ENCODE results near the gene SAV1.

DNA sequence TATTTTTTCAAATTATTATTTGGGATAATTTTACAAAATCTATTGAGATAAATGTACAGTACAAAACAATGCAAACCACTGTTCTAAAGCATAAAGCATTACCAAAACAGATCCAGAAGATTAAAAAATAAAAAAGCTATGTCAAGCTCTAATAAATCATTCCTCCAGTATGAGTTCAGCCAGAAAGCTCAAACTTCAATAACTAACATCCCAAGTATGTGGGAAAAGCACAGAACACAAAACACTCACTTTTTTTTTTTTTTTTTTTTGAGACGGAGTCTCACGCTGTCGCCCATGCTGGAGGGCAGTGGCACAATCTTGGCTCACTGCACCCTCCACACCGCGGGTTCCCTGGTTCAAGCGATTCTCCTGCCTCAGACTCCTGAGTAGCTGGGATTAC lies 11.3 kb downstream of the SAV1 start:
- TF ChIP-seq ESRRA (IDR thresholded peaks at IDR 0.05; ENCODE audit: borderline replicate concordance, low read length) = no peak
- no peak for TF ChIP-seq CHD2 (IDR thresholded peaks at IDR 0.05; ENCODE audit: low read length, partially characterized antibody)
- TF ChIP-seq EP300 (IDR thresholded peaks at IDR 0.05) = no peak
- TF ChIP-seq, protein P1, sequence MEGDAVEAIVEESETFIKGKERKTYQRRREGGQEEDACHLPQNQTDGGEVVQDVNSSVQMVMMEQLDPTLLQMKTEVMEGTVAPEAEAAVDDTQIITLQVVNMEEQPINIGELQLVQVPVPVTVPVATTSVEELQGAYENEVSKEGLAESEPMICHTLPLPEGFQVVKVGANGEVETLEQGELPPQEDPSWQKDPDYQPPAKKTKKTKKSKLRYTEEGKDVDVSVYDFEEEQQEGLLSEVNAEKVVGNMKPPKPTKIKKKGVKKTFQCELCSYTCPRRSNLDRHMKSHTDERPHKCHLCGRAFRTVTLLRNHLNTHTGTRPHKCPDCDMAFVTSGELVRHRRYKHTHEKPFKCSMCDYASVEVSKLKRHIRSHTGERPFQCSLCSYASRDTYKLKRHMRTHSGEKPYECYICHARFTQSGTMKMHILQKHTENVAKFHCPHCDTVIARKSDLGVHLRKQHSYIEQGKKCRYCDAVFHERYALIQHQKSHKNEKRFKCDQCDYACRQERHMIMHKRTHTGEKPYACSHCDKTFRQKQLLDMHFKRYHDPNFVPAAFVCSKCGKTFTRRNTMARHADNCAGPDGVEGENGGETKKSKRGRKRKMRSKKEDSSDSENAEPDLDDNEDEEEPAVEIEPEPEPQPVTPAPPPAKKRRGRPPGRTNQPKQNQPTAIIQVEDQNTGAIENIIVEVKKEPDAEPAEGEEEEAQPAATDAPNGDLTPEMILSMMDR (IDR thresholded peaks at IDR 0.05) = no peak
- TF ChIP-seq POLR2A (IDR thresholded peaks at IDR 0.05; ENCODE audit: low read length) = no peak
- no peak for TF ChIP-seq CHD4 (IDR thresholded peaks at IDR 0.05; ENCODE audit: borderline replicate concordance)
- no peak for TF ChIP-seq REST (IDR thresholded peaks at IDR 0.05)
- no peak for TF ChIP-seq BHLHE40 (IDR thresholded peaks at IDR 0.05; ENCODE audit: low read depth, low read length)
- TF ChIP-seq MAFK (IDR thresholded peaks at IDR 0.05; ENCODE audit: partially characterized antibody) = no peak
- no peak for TF ChIP-seq TP53 (CRISPR knock-in tag; IDR thresholded peaks at IDR 0.05)
- no peak for TF ChIP-seq MAX (IDR thresholded peaks at IDR 0.05)
- TF ChIP-seq MYC (IDR thresholded peaks at IDR 0.05; ENCODE audit: borderline replicate concordance, low read length) = no peak
